Small intestine (tissue), 7 donors: ENCODE measurements around the gene LDB2. TPM values are rescaled to one million over a fixed set of nuclear protein-coding genes. Genes with fewer than 3 reads are reported as not detected.

Experiments used
- DNase-seq, 2 donors: peaks; one replicate each; pipeline versions ENCODE4 v3.0.0 to v3.0.0-alpha.2; 2013
- FAIRE-seq: peaks from 2 replicates; lab custom pipeline; 2012; peaks lifted over from hg19 to GRCh38; lab: Jason Lieb, UNC
- H3K27ac ChIP-seq, 3 donors: one replicate each; pipeline ENCODE4 v1.5.1; 2013; ENCODE audit warnings: low read length in 2 of 3, mild to moderate bottlenecking in 2 of 3, control low read depth in 1 of 3, inconsistent platforms in 1 of 3, low read depth in 1 of 3, moderate library complexity in 1 of 3
- H3K27me3 ChIP-seq, 3 donors: one replicate each; pipeline ENCODE4 v1.6.1; 2013; ENCODE audit warnings: low read length in 3 of 3, inconsistent platforms in 1 of 3; ENCODE audit not compliant: control insufficient read depth in 3 of 3, insufficient read depth in 3 of 3
- H3K36me3 ChIP-seq, 3 donors: one replicate each; pipeline ENCODE4 v1.6.1; 2013; ENCODE audit warnings: low read length in 3 of 3, inconsistent platforms in 1 of 3, low read depth in 1 of 3, mild to moderate bottlenecking in 1 of 3, moderate library complexity in 1 of 3; ENCODE audit not compliant: control insufficient read depth in 3 of 3, insufficient read depth in 2 of 3
- H3K4me1 ChIP-seq, 3 donors: one replicate each; pipeline ENCODE4 v1.6.1; 2013; ENCODE audit warnings: low read length in 2 of 3, inconsistent platforms in 1 of 3, low read depth in 1 of 3, mild to moderate bottlenecking in 1 of 3, moderate library complexity in 1 of 3; ENCODE audit not compliant: control insufficient read depth in 3 of 3, insufficient read depth in 2 of 3
- H3K4me3 ChIP-seq, 3 donors: one replicate each; pipeline ENCODE4 v1.5.1; 2013; ENCODE audit warnings: low read length in 3 of 3, control low read depth in 1 of 3, inconsistent platforms in 1 of 3, low read depth in 1 of 3, mild to moderate bottlenecking in 1 of 3, moderate library complexity in 1 of 3
- H3K9me3 ChIP-seq, 2 donors: one replicate each; pipeline ENCODE4 v1.6.1; 2013; ENCODE audit warnings: low read depth in 1 of 2, low read length in 1 of 2; ENCODE audit not compliant: control insufficient read depth in 2 of 2, insufficient read depth in 1 of 2
- WGBS, 3 donors: extraction: QIAGEN DNeasy Blood & Tissue Kit; methylation state at CpG; one replicate each; pipeline ENCODE4 v1.1.7; 2013; 5-methylcytosine and 5-hydroxymethylcytosine counted together
- polyA plus RNA-seq, 4 donors: library from polyadenylated mRNA; stranded (reverse) in 3 of 4; unstranded in 1 of 4; fragments of 200-250 nt in 3 of 4; fragments of 120-200 nt in 1 of 4; gene quantifications; one replicate each; pipeline versions ENCODE4 v1.2.1 to v1.2.3, GENCODE V29; 2013
- donor health status: healthy with polysubstance abuse.
- donor health status: control.
- donor health status: control.
- donor health status: Bipolar disorder and iron deficiency.
- donor health status: healthy.

LDB2 gene
- polyA plus RNA-seq, 4 donors: 1.1 to 19.2 (median 6.6) TPM

GRCh38 chr4:16659079-16659478 lies 239.4 kb downstream of the LDB2 start:
- FAIRE-seq (no peak), DNase-seq (no peak)
- Histone ChIP-seq H3K9me3 (no peaks in the 10 kb centered on the region), H3K27me3 (no peaks in the 10 kb centered on the region), H3K4me3 (no peak overlapping the region), H3K4me1 (no peaks in the 10 kb centered on the region), H3K36me3 (no peaks in the 10 kb centered on the region), H3K27ac (no peak overlapping the region)
- WGBS, 3 donors: 76 to 91% (median 85%) methylated on average over 6 of the region's 6 CpGs

GRCh38 chr4:16658183-16658582 lies 240.3 kb downstream of the LDB2 start:
- Histone ChIP-seq H3K9me3 (no peaks in the 10 kb centered on the region), H3K4me1 (no peaks in the 10 kb centered on the region), H3K27me3 (no peaks in the 10 kb centered on the region), H3K4me3 (no peak overlapping the region), H3K36me3 (no peaks in the 10 kb centered on the region), H3K27ac (no peak overlapping the region)
- DNase-seq (no peak), FAIRE-seq (no peak)
- WGBS, 3 donors: 73 to 90% (median 79%) methylated on average over 2 of the region's 2 CpGs

DNA sequence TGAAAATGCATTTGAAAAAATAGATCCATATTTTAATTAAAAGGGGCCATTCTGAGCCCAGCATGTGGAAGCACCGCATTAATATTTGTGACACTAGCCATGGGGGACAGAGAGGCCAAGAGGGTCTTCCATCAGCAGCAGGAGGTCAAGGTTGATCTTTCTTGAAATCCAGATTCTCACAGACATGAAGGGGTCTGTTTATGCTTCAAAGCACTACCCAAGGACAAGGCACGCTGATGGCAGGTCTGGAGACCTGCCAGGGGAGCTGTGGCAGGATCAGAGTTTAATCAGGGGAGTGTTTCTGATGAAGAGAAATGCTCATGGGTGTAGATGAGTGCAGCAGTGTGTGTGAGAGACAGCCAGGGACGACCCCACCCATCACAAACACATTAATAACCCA lies 243.3 kb downstream of the LDB2 start:
- Histone ChIP-seq H3K27me3 (no peaks in the 10 kb centered on the region), H3K27ac (no peak overlapping the region), H3K4me3 (no peak overlapping the region), H3K9me3 (no peaks in the 10 kb centered on the region), H3K4me1 (no peaks in the 10 kb centered on the region), H3K36me3 (no peaks in the 10 kb centered on the region)
- 45 to 69% (median 52%) methylated on average over 3 of the region's 3 CpGs for WGBS, 3 donors
- FAIRE-seq (no peak), DNase-seq (no peak)

- H3K9me3 ChIP-seq: no peaks in the 10 kb centered on the region
- 67 to 82% (median 72%) methylated on average over 8 of the region's 8 CpGs for WGBS, 3 donors
Observed at GRCh38 chr4:16652732-16653305, 245.6 kb downstream of the LDB2 start.

DNA sequence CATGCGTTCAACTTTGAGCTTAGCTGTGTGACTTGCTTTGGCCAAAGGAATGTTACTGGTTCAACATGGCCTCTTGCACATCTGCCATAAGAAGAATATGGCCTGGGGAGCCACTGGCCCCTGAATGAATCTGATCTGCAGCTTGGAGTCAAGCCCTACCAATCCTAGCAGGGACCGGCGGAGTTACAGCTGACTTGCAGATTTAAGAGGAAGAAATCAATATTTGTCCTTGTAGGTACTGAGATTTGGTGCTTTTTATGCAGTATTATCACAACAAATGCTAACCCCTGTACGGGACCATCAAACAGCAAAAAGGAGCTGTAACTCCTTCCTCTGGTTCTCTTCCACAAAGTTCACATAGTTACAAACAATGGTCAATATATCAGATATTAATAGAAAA lies 252.0 kb downstream of the LDB2 start:
- H3K27me3 ChIP-seq: no peaks in the 10 kb centered on the region

More at GRCh38 chr4:16652732-16653305, 245.6 kb downstream of the LDB2 start:
- Histone ChIP-seq H3K27me3 (no peaks in the 10 kb centered on the region), H3K4me1 (no peaks in the 10 kb centered on the region), H3K36me3 (no peaks in the 10 kb centered on the region), H3K27ac (no peak overlapping the region), H3K4me3 (no peak overlapping the region)
- FAIRE-seq (no peak), DNase-seq (no peak)

DNA sequence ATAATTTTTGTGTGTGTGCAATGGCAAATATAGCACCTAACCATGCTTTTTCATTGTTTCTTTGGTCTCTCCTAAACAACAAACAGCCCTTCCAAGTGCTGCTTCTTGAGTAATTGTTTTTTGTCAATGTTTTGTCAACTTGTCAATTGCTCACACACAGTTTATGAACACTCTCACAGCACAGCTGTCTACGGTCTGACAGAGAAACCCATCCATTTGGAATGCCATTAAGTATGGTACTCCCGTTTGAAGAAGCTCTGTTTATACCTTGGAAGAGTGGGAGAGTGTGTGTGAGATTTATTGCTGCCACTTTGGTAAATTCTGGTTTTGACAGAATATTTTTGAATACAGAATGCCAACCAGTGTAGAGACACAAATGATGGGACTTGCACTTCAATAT lies 254.6 kb downstream of the LDB2 start:
- Histone ChIP-seq H3K36me3 (no peaks in the 10 kb centered on the region), H3K9me3 (no peaks in the 10 kb centered on the region), H3K4me1 (no peaks in the 10 kb centered on the region), H3K27ac (no peak overlapping the region), H3K4me3 (no peak overlapping the region), H3K27me3 (no peaks in the 10 kb centered on the region)
- 62 to 67% (median 67%) methylated on average over 2 of the region's 2 CpGs for WGBS, 3 donors
- no peak for FAIRE-seq
- no peak for DNase-seq

More for the DNA sequence above, 252.0 kb downstream of the LDB2 start:
- Histone ChIP-seq H3K9me3 (no peaks in the 10 kb centered on the region), H3K27ac (no peak overlapping the region), H3K36me3 (no peaks in the 10 kb centered on the region), H3K4me1 (no peaks in the 10 kb centered on the region), H3K4me3 (no peak overlapping the region)
- DNase-seq: no peak
- 69 to 90% (median 75%) methylated on average over 4 of the region's 4 CpGs for WGBS, 3 donors
- no peak for FAIRE-seq

- no peaks in the 10 kb centered on the region for H3K36me3 ChIP-seq
- no peak overlapping the region for H3K27ac ChIP-seq
- no peak overlapping the region for H3K4me3 ChIP-seq
- DNase-seq (no peak), FAIRE-seq (no peak)
- no peaks in the 10 kb centered on the region for H3K27me3 ChIP-seq
- WGBS, 3 donors: 68 to 70% (median 69%) methylated on average over 5 of the region's 5 CpGs
- no peaks in the 10 kb centered on the region for H3K4me1 ChIP-seq
- H3K9me3 ChIP-seq: no peaks in the 10 kb centered on the region
Observed at GRCh38 chr4:16642897-16643296, 255.5 kb downstream of the LDB2 start.

DNA sequence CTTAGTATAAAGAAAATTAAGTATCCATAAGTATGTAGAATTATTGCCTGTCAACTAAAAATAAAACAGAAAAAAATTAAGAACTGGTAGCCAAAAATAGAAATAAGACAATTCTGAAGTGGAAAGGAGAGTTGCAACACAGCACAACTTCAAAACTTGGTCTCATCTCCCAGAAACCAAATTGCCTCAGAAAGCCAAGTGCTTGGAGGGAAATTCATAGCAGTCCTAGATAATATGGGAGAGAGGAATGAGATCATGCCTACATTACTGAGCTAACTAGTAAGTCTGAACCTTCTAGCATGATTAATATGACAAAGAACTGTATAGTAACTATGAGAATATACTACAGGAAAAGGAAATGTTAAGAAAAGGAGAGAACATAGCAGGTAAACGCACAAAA lies 256.5 kb downstream of the LDB2 start:
- WGBS, 3 donors: 25 to 44% (median 41%) methylated on average over 1 of the region's 1 CpG
- no peak for FAIRE-seq

More for the DNA sequence above, 256.5 kb downstream of the LDB2 start:
- Histone ChIP-seq H3K27ac (no peak overlapping the region), H3K36me3 (no peaks in the 10 kb centered on the region), H3K4me1 (no peaks in the 10 kb centered on the region), H3K9me3 (no peaks in the 10 kb centered on the region), H3K27me3 (no peaks in the 10 kb centered on the region), H3K4me3 (no peak overlapping the region)
- no peak for DNase-seq
